GM18502 (cell line): ENCODE data around the gene ERVW-1.
"Not testable (repeated sequence)": the region's sequence is repeated elsewhere in the genome, so short reads cannot be mapped to it uniquely, and the experiment has no call there.

Experiments used
- ATAC-seq: cut with Tn5 transposase; IDR thresholded peaks from one replicate; pipeline ENCODE4 v1.9.1; 2021; ENCODE audit warnings: mild to moderate bottlenecking; ENCODE audit not compliant: unreplicated experiment, poor library complexity

The ERVW-1 gene

GRCh38 chr7:92477681-92478080 lies at the start of gene ERVW-1:
ERVW-1 (minus strand) TSS chr7:92477946; CDS start chr7:92470381, 7,565 bp downstream.
- not testable (repeated sequence) for ATAC-seq

- ATAC-seq: no peak
These were observed 45.4 kb upstream of the ERVW-1 start for GRCh38 chr7:92523110-92523509.

- ATAC-seq: no peak
These were observed 42.3 kb upstream of the ERVW-1 start for GRCh38 chr7:92520024-92520423.

- no peak for ATAC-seq
These were observed 39.9 kb upstream of the ERVW-1 start for GRCh38 chr7:92517631-92518030.

GRCh38 chr7:92513167-92513902 lies 35.6 kb upstream of the ERVW-1 start:
- ATAC-seq: no peak

GRCh38 chr7:92508946-92509345 lies 31.2 kb upstream of the ERVW-1 start:
- ATAC-seq: no peak

GRCh38 chr7:92506363-92506762 lies 28.6 kb upstream of the ERVW-1 start:
- ATAC-seq: no peak

- ATAC-seq: no peak
These were observed 26.8 kb upstream of the ERVW-1 start for GRCh38 chr7:92504563-92504962.

GRCh38 chr7:92503767-92504166 lies 26.0 kb upstream of the ERVW-1 start:
- no peak for ATAC-seq

GRCh38 chr7:92498557-92498956 lies 20.8 kb upstream of the ERVW-1 start:
- no peak for ATAC-seq

GRCh38 chr7:92496876-92497275 lies 19.1 kb upstream of the ERVW-1 start:
- no peak for ATAC-seq

GRCh38 chr7:92489634-92490033 lies 11.9 kb upstream of the ERVW-1 start:
- no peak for ATAC-seq

GRCh38 chr7:92487804-92488203 lies 10.1 kb upstream of the ERVW-1 start:
- no peak for ATAC-seq

- no peak for ATAC-seq
These were observed 8.2 kb upstream of the ERVW-1 start for GRCh38 chr7:92485974-92486373.

- no peak for ATAC-seq
These were observed 7.6 kb upstream of the ERVW-1 start for GRCh38 chr7:92485267-92485892.

GRCh38 chr7:92484226-92484625 lies 6.5 kb upstream of the ERVW-1 start:
- ATAC-seq: not testable (repeated sequence)

- ATAC-seq: not testable (repeated sequence)
These were observed 5.9 kb upstream of the ERVW-1 start for GRCh38 chr7:92483624-92484023.

- ATAC-seq: not testable (repeated sequence)
These were observed 1.4 kb upstream of the ERVW-1 start for GRCh38 chr7:92479146-92479545.

- no peak for ATAC-seq
These were observed 965 bp upstream of the ERVW-1 start for GRCh38 chr7:92478711-92479110.

- ATAC-seq: no peak
These were observed 349 bp upstream of the ERVW-1 start for GRCh38 chr7:92478095-92478494.

- not testable (repeated sequence) for ATAC-seq
These were observed 1.7 kb downstream of the ERVW-1 start for GRCh38 chr7:92475851-92476590.
